Cortex of kidney (tissue), 1 donor: ENCODE measurements around the gene DNMT3B.

Experiments
- DNase-seq: peaks from one replicate; lab custom pipeline; 2025; lab: John Stamatoyannopoulos, UW

The DNMT3B gene

GRCh38 chr20:32823737-32824588 lies 61.8 kb downstream of the DNMT3B start:
- DNase-seq, result no peak

GRCh38 chr20:32828029-32828680 lies 66.0 kb downstream of the DNMT3B start:
- no peak for DNase-seq

DNA sequence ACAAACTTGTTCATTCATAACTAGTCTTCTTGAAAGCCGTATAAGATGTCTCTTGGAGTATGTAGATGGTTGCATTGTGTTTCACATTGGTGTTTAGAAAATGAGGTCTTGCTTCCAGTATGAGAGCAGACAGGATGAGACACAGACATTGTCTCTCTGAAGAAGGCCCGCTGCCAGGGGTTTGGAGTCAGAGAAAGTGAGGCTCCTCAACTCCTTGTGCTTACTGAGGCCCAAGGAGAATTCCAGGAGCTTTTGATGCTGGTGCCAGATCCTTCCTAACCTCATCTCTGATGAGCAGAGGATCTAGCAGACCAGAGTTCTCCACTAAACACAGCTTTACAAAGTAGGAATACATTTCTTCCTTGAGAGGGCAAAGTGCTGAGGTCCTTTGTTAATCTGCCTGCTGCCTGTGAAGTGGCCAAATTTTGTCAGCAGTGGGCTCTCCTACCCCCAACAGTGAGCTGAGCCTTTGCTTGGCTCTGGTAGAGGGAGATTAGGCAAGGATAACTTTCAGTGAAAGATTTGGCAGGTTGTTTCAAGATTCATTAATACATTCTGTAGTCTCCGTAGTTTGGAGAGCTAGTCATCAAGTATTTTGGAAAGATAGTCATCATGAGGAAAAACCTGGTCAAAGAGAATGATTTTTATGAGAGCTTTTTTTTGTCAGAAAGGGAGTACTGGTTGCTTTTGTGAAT lies 67.3 kb downstream of the DNMT3B start:
- DNase-seq, result no peak

- no peak for DNase-seq
Measured at GRCh38 chr20:32830437-32830836, 68.3 kb downstream of the DNMT3B start.

DNA sequence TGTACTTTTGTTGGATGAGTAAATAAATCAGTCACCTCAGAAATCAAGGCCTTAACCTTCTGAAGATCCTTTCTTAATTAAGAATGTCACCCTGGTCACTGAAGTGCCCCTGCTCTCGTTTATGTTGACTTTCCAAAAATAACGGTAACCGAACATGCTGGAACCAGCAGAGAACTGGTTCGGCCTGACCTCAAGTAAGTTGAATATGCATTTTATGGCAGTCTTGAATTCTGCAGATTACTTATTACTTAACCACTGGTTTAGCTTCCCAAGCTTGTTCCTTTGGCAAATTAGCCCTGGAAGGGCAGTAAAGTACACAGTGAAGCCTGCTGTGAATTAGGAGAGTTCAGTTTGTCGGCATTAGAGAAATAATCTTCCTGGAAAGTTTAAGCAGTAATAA lies 69.8 kb downstream of the DNMT3B start:
- no peak for DNase-seq

GRCh38 chr20:32832664-32833063 lies 70.5 kb downstream of the DNMT3B start:
- DNase-seq, result no peak

GRCh38 chr20:32834972-32835371 lies 72.8 kb downstream of the DNMT3B start:
- DNase-seq, result no peak

DNA sequence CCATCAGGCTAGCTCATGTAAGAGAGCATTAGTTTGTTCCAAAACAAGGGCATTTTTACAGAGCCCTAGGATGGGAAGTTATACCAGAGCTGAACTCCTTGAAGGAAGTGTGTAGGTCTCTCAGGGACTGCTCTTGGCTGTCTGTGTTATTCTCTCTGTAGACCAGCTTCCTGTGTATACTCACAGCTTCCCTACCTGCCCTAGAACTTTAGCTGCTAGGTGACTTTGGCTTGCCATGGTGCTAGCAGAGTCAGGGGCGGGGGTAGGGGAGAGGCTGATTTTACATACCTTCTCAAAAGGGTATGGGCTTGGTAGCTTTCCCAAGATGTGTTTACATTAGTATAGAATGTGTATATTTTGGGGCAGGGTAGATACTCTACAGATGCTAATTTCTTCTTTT lies 75.0 kb downstream of the DNMT3B start:
- no peak for DNase-seq

GRCh38 chr20:32839227-32839981 lies 77.2 kb downstream of the DNMT3B start:
- no peak for DNase-seq

GRCh38 chr20:32839982-32840285 lies 77.7 kb downstream of the DNMT3B start:
- DNase-seq, result no peak

DNA sequence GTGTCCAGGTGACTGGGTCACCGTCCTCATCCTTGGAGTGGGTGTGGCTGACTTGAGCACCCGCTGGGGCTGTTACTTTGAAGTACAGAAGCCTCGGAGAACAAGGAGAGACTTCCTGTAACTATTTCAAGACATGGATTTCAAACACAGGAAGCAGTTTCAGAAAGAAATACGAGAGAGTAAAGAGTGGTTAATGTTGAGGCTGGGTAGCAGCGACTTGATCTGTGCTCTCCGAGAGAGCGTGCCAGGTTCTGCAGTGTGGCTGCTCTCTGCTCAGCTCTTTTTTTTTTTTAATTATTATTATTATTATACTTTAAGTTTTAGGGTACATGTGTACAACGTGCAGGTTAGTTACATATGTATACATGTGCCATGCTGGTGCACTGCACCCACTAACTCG lies 79.0 kb downstream of the DNMT3B start:
- DNase-seq, result no peak

- DNase-seq, result no peak
Measured at GRCh38 chr20:32841632-32842031, 79.4 kb downstream of the DNMT3B start.

- DNase-seq, result no peak
Measured at GRCh38 chr20:32842688-32843524, 80.7 kb downstream of the DNMT3B start.

GRCh38 chr20:32845786-32846185 lies 83.6 kb downstream of the DNMT3B start:
- no peak for DNase-seq

GRCh38 chr20:32846852-32847251 lies 84.7 kb downstream of the DNMT3B start:
- DNase-seq, result no peak

DNA sequence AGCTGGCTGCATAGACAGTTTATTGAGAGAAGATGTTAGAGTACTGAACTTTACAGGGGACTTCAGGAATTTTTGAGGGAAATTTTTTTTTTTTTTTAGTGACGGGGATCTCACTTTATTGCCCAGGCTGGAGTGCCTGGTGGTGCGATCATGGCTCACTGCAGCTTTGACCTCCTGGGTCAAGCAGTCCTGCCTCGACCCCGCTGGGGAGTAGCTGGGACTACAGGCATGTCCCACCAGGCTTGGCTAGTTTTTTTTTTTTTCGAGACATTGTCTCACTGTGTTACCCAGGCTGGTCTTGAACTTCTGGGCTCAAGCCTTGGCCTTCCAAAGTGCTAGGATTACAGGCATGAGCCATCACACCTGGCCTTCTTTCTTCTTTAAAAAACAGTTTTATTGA lies 85.8 kb downstream of the DNMT3B start:
- DNase-seq, result no peak

DNA sequence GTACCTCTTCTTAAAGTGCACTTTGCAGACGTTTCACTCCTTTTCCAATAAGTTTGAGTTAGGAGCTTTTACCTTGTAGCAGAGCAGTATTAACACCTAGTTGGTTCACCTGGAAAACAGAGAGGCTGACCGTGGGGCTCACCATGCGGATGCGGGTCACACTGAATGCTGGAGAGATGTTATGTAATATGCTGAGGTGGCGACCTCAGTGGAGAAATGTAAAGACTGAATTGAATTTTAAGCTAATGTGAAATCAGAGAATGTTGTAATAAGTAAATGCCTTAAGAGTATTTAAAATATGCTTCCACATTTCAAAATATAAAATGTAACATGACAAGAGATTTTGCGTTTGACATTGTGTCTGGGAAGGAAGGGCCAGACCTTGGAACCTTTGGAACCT lies 86.7 kb downstream of the DNMT3B start:
- no peak for DNase-seq

- DNase-seq, result no peak
Measured at GRCh38 chr20:32849577-32849976, 87.4 kb downstream of the DNMT3B start.

DNA sequence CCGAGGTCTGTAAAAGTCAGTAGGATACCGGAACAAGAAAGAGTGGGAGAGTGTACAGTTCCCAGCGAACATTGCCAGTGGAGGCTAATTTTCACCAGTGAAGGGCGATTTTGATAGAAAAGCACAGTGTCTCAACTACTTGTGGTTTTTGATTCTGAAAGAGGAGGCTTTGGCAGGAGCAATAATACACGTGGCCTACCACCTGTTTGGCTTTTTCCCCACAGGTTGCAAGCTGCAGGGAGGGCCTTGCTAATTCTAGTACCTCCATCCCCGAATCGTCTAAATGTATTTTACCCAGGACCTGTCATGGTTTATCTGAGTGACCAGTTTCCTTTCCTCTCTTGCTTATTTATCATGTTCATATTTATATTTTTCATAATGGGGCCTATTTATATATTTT lies 93.2 kb downstream of the DNMT3B start:
- no peak for DNase-seq

DNA sequence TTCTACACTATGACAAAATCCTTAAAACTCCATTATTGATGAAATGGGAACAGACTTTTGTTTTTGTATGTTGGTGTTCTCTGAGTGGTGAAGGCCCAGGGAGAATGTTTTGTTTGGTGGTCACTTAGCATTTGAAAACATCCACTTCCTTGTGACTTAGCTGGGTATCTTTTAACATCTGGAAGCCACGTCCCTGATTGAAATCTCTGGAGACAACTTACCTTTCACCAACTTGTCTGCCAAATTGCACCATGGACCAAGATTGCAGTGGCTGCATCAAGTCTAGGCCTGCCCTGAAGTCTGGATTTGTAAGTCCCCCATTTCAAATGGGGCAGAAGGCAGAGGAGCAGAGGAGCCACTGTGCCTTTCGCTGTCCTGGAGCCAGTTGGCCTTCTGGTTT lies 96.0 kb downstream of the DNMT3B start:
- DNase-seq, result no peak
